Keratinocyte (primary cell): ENCODE data around the gene WASF2.

Source experiments
- EZH2 ChIP-seq: IDR thresholded peaks from one replicate; pipeline ENCODE4 v1.6.1; 2012; ENCODE audit warnings: inconsistent platforms, mild to moderate bottlenecking, low read length, moderate library complexity
- TF ChIP-seq, protein P1 (sequence below), 3 experiments: IDR thresholded peaks in 1 of 3; conservative IDR thresholded peaks in 1 of 3; optimal IDR thresholded peaks in 1 of 3; 2 replicates in 2 of 3; 3 replicates in 1 of 3; pipeline versions ENCODE3 to v1.5.1; 2011; ENCODE audit warnings: low read length in 3 of 3, mild to moderate bottlenecking in 3 of 3, moderate library complexity in 2 of 3, control low read depth in 1 of 3, inconsistent platforms in 1 of 3; ENCODE audit not compliant: insufficient read depth in 2 of 3; ENCODE audit errors: extremely low read depth in 1 of 3

DNA sequence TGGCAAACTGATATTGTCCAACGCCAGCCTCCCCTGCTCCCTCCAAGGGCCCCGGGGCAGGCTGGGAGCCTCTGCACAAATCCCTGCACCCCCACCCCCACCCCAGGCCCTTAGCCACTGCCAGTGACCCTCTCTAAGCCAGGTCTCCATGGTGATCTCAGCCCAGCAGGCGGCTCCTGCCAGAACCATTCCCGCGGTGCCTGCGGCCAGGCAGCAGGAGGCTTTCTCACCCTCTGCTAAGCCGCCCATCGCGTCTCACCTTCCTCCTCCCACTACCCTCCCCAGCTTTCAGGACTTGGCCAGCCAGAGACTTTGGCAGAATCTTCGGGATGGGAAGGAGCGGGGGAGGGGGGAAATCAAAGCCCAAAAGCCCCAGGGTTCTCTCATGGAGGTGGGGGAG lies 46.8 kb upstream of the WASF2 start:
- TF ChIP-seq, protein P1, sequence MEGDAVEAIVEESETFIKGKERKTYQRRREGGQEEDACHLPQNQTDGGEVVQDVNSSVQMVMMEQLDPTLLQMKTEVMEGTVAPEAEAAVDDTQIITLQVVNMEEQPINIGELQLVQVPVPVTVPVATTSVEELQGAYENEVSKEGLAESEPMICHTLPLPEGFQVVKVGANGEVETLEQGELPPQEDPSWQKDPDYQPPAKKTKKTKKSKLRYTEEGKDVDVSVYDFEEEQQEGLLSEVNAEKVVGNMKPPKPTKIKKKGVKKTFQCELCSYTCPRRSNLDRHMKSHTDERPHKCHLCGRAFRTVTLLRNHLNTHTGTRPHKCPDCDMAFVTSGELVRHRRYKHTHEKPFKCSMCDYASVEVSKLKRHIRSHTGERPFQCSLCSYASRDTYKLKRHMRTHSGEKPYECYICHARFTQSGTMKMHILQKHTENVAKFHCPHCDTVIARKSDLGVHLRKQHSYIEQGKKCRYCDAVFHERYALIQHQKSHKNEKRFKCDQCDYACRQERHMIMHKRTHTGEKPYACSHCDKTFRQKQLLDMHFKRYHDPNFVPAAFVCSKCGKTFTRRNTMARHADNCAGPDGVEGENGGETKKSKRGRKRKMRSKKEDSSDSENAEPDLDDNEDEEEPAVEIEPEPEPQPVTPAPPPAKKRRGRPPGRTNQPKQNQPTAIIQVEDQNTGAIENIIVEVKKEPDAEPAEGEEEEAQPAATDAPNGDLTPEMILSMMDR (optimal IDR thresholded peaks at IDR 0.05 in 1 of 3, IDR thresholded peaks at IDR 0.05 in 1 of 3, conservative IDR thresholded peaks at IDR 0.05 in 1 of 3; ENCODE audit: extremely low read depth in 1 of 3, insufficient read depth in 2 of 3, low read length in 3 of 3) = peak in 1 of 3 experiments; percentile 3
- TF ChIP-seq EZH2 = no peak
